NOMO-1 (cell line): ENCODE results near the gene RAB11A.

Source experiments
- DNase-seq, 2 experiments: peaks; one replicate each; lab custom pipeline; 2025; ENCODE audit not compliant: unreplicated experiment in 2 of 2; lab: John Stamatoyannopoulos, UW

The RAB11A gene

DNA sequence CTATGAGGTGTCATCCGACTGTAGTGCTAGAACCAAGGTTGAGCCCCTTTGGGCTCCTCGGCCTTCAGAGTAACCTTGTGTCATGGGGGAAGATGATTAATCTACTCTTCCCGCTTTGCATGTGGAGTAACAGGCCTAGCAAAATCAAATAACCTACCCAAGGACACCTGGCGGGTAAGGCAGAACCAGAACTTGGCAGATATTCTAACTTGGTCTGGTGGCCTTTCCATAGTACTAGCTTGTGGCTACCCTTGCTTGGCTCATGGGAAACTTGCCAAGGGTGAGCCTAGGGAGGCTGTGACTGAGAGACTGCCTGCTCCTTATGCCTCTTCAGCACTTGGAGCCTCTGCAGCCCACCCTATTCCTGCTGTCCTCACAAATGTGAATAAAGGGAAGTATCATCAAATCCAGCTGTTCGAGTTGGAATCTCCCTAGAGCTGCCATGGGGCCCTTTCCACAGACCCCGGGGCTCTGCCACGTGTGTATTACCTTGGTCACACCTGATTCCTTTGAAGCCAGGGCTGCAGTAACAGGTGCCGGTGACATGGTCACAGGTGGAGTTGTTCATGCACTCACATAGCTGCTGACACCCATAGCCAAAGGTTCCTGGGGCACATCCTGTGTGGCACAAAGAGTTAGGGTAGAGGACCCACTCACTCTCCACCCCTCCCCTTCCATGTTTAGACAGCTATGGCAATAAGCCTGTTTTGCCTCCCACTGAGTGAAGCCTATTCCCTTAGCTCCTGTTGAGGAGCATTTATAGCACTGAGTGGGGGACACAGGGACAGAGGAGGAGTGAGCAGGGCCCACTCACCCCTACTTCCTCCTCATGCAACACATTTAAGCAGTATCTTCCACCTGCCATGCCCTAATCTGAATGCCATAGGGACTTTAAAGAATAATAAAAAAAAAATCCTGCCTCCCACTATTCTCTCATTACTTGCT is 46.0 kb downstream of the RAB11A start:
- no peak for DNase-seq

DNA sequence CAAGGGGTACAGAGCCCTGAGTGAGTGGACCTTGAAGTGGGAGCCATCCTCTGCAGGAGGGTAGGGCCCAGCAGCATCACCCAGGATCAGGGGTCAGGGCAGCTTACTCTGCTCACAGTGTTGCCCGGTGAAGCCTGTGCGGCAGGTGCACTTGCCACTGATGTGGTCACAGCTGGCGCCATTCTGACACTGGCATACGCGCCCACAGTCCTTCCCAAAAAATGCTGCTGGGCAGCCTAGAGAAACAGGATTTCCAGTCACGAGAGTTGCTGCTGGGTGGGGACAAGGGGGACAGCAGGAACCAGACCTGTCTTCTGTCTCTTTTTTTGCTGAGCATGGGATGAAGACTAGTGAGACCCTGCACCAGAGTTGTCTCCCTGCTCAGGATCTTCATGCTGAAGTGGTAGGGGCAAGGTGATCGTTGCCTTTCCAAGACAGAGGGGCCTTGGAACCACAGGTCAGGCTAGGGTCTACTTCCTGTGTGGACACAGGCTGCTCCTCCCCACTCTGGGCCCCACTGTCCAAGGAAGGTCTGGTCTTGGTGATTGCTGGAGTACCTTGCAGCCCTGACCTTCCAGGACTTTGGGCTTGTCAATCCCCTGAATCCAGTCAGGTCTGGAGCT is 46.9 kb downstream of the RAB11A start:
- no peak for DNase-seq

DNA sequence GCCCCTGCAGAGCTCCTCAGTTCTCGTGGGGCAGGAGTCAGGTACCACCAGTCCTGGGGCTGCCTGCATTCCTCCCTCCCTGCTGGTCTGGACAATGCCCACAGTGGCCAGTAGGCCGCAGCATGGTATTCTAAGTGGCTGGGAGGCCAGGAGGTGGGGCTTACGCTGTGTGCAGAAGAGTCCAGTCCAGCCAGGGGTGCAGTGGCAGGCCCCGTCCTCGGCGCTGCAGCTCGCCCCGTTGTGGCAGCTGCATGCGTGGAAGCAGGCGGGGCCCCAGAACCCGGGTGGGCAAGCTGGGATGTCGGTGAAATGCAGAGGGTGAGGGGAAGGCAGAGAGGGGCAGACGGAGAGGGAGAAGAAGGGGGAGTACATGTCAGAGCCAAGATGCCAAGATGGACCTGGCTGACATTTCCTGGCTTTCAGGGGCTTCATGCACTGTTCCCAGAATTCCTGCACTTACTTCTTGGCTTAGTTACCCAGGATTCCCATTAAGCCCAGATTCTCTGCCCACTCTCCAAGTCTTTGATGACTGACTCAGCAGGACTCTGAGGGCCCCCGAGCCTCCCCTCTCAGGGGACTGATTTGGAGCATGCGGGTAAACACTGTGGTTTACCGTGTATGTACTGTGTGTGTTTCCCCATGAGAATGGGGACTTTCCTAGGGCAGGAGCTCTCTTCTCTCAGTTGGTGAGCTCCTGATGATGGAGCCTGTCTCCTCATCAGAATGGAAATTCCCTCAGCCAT is 47.5 kb downstream of the RAB11A start:
- no peak for DNase-seq

DNA sequence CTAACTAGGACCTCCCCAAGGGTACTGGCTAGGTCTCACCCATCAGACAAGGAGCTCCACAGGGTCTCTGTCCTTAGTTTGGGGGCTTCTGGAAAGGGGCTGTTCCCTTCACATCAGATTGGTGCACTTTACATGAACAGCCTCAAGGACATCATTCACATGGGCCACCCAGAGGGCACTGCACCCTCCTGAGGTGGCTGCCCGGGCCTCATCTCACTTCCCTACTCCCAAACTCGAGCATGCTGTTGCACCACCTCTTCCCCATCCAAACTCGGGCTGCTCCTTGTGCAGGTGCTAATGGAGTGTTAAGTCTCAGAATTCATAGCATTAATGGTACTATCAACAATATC is 48.1 kb downstream of the RAB11A start:
- no peak for DNase-seq

DNA sequence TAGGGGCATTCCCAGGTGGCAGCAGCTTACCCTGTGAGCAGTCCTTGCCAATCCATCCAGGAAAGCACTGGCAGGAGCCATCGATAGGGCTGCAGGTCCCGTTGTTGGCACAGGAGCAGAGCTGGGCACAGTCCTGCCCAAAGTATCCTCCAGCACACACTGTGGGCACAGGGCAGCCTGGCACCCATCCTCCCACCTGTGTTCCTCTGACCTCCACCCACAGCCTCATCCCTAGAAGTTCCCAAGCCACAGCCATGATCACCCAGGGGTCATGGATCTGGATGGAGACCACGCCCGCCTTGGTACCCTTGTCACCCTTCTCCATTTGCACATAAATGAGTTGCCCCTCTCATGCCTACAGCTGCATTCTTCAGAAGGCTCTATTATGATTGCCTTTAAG is 48.6 kb downstream of the RAB11A start:
- no peak for DNase-seq

DNA sequence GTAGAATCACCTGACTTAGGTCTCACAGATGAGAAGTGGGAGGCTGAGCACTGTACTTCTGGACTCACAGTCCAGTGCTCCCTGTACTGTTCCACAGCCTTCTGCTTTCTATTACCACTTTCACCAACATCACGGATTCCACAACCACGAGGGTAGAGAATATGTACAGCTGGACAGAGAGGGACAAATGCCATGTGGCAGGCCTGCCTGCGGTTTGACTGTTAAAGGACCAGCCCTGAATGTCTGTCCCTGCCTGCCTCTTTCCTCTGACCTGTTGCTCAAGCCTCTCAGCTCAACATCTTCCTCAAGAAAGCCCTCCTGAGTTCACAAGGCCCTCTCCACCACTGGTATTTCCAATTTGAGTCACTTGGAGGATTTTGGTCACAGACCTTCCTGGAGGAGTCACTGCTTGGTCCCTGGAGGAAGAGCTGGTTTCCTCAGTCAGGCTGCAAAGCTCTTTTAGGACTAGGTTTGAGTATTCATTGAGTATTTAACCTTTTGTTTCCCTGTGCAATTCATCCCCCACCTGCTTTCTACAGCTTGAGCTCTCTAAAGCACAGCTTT is 49.1 kb downstream of the RAB11A start:
- DNase-seq: no peak

DNA sequence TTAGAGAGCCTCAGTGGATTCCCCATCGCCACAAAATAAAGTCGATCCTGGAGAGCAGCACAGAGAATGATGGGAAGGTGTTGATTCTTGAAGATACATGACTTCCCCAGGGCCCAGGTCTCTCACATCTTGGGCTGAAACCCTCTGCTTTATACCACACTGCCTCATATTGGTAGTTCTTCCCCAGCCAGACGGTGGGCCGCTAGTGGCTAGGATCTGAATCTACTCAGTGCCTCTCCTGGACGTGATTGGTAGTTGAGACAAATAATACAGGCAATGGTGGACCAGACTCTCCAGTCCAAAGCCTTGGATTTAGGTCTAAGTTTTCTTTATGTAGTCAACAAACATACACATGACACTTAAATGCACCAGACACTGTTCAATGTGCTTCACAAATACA is 49.7 kb downstream of the RAB11A start:
- DNase-seq: no peak

DNA sequence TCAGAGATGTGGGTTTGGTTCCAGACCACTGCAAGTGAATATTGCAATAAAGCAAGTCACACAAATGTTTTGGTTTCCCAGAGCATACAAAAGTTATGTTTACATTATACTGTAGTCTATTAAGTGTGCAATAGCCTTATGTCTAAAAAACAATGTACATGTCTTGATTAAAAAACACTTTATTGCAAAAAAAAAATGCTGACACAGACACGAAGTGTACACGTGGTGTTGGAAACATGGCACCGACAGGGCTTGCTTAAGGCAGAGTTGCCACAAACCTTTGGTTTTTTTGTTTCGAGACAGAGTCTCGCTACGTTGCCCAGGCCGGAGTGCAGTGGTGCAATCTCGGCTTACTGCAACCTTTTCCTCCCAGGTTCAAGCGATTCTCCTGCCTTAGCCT is 50.1 kb downstream of the RAB11A start:
- no peak for DNase-seq

DNA sequence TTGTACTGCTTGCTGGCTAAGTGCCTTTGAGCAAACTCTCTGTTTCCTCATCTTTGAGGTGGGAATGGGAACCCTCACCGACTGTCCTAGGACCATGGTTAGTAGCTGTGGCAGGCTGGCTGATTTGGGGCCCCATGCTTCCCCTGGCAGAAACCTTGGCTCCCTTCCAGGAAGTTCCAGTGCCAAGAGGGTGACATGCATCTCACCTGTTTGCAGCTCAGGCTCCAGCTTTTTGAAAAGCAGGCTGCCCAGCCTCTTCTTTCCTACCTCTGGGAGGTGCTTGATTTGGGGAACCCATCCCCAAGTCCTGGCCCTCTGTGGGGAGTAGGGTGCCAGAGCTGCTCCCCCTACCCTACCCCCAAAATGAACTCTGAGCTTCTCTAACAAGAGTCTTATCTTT is 50.8 kb downstream of the RAB11A start:
- DNase-seq: no peak

DNA sequence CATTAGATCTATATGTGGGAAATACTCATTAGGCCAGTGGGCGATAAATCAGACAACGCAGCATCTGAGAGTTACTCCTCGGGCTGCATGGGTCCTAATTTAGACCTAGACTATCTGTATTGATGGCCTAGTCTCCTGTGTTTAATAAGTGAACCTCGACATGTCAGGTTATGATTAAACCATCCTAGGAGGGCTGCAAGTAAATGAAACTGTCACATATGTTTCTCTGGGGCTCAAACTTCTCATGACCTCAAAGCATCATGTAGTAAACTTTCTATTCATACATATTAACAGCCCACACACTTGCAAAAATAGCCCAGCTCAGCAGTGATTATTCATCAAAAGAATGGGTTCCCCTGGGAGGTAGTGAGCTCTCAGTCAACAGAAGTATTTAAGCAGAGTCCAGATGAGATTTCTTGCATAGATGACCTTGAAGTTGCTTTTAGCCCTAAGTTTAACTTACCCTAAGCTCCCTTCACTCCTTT is 51.6 kb downstream of the RAB11A start:
- no peak for DNase-seq

DNA sequence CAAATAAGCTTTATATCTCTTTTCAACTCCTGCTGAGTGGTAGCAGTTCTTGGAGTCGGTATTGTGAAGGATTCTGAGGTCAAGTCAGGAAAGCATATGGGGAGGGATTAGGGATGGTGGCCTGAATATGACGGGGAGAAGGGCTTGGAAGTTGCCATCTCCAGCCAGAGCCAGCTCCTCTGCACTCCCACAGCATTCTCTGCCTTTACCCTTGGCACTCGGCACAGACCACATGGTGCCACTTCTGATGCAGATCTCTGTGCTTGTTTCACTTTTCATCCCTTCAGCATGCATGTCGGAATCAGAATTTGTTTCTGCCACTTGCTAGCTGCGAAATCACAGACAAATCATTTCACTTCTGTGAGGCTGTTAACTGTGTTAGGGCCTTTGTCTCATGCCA is 52.5 kb downstream of the RAB11A start:
- no peak for DNase-seq

DNA sequence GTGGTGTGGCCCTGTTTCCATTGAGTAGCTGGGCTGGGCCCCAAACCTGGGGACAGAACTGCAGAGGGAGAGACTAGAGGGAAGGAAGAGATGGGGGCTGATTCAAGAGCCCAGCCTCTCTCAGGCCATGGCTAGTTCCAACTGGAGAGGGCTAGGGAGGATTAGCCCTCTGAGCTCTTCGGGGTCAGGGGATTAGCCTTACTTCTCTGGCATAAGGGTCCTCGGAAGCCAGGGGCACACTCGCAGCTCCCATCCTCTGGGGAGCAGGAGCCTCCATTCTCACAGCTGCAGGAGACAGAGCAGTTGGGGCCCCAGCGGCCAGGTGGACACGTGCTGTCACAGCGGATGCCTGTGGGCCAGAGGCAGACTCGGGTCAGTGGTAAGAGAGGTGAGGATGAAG is 53.3 kb downstream of the RAB11A start:
- DNase-seq: no peak

DNA sequence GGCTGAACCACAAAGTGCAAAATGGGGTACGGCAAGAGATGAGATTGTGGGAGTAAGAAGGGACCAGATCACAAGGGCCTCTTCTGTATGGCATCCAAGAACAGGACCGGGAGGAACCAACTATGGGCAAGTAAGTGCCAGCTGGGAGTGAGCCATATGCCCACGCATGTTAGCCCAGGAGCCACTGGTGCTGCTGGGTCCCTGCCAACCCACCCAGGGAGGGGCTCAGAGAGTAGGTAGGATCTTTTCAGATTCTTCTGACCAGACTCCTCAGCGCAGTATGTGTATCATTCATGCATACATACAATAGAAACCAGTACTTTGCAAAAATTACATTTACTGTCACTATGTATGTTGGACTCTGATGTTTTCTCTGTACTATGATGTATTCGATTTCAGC is 54.0 kb downstream of the RAB11A start:
- DNase-seq: no peak

DNA sequence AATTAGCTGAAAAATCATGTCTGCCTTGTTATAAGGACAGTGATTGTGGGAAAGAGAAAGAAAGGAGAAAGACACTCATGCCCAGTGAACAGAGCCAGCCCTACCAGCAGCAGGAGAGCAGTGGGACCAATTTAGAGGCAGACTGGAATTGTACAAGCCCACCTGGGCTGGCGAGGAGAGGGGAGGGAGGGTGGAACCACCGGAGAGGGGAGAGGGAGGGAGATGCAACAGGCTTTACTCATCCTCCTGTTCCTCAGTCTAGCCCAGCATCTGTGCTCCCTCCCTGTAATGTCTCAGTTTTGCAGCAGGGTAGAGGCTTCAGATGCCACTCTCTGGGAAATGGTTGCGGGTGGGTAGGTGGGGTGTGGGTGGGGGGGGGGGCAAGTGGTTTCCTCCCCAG is 54.7 kb downstream of the RAB11A start:
- DNase-seq: no peak

DNA sequence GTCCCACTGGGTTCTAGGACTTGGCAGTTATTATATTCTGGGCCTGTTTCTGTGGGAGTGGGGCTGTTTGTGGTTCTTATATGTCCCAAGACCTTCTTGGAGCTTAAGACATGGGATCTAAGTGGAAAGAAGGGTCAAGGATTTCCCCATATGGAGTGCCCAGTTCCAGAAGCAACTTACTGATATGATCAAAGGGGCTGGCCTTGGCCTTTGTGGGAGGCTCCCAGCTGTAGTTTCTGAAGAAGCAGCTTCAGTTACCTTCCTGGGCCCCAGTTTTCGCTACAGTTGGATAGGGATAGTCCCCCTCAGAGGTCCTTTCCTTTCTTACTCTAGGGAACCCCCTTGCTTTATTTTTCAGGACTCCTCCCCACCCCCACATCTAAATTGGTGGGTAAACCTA is 56.0 kb downstream of the RAB11A start:
- no peak for DNase-seq

DNA sequence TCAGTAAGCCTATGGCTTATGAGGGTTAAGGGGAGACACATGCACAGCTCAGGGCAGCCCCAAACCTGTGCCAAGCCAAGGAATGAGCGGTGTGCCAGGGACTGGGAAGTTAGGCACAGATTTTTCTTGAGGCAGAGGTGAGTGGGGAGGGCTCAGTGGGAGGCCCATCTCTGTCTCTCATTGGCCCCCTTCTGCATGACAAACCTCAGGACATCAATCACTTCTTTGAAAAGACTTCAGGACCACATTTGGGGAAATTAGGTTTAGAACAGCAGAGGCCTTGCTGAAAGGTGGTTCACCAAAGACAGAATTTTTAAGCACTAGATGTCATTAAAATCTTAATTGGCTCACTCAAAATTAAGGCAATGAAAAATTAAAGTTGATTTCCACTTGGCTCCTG is 57.2 kb downstream of the RAB11A start:
- no peak for DNase-seq

DNA sequence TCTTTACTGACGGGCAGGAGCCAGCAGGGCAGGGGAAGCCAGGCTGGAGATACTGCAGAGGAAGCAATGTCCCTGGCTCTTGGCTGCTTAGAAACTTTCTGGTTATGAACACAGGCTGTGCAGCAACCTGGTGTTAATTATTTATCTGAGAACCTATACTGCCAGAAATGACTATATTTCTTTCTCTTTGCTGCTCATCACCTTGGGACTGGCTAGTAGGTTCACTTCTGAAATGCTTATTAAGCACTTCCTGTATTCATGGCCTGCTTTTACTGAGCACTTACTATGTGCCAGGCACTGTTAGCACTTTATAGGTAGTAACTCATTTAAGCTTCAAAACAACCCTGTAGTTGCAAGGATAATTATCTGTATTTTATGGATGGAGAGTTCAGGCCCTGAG is 57.6 kb downstream of the RAB11A start:
- no peak for DNase-seq

DNA sequence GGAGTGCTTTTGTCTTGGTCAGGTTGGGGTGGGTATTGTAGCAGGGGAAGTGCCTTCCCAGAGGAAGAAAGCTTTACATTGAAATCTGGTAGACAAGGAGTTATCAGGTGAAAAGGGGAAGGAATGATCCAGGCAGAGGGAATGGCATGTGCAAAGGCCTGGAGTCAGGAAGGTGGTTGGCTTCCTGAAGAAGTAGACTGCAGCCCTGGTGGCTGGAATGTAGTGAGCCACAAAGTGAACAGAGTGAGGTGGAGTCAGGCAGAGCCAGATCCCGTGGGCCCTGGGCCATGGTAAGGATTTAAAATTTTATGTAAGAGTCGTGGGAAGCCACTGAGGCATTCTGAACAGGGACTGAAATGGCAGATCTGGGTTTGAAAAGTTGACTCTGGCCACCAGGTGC is 58.3 kb downstream of the RAB11A start:
- no peak for DNase-seq

DNA sequence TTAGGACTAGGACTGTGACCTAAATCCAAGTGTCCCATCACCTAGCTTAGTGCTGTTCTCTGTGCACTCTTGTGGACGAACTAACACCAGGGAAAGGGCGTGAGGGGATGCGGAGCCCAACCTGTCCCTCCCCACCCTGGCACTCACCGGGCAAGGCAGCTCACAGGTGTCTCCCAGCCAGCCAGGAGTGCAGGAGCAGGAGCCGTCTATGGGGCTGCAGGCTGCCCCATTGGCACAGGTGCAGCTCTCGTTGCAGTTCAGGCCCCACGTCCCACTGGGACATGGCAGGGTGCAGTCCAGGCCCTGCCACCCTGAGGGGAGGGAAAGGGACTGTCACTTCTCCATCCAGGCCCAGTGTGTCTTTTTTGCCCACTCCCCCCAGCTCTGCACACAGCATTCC is 60.3 kb downstream of the RAB11A start:
- no peak for DNase-seq

DNA sequence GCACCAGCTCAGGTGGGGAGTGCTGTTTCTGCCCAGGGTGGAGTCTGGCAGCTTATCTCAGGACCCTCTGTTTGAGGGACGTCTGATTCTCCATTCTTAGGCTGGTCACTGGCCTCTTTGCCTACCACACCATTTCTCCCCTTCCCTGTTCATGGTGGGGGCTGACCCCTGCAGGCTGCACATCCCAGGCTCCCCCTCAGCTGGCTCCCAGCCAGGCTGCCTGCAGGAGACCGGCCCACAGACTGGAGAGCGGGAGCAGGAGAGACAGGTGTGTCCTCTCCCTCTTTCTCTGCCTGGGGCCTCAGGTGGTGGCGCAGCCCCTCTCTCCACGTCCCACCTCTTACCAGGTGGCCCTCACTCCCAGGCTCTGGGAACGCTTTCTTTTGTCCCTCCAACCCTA is 60.8 kb downstream of the RAB11A start:
- DNase-seq: no peak

DNA sequence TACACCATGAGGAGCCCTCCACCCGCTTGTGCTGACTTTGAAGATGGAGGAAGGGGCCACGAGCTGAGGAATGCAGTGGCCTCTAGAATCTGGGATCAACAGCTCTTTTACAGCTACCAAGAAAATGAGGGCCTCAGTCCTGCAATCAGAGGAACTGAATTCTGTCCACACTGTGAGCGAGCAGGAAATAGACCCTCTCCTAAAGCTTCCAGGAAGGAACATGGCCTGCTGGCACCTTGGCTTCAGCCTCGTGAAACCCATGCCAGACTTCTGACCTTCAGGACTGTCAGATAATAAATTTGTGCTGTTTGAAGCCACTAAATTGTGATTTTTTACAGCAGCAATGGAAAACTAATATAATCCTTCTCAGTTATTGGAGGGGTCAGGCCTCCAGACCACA is 61.9 kb downstream of the RAB11A start:
- DNase-seq: no peak
